HG03045 (cell line): Measurements from ENCODE around the gene LARP4B.
A peak's percentile ranks its signal among the peaks of the same experiment; 100 is the strongest.

Source experiments
- ATAC-seq: cut with Tn5 transposase; IDR thresholded peaks from one replicate; pipeline ENCODE4 v1.9.1; 2021; ENCODE audit warnings: mild to moderate bottlenecking, moderate library complexity; ENCODE audit not compliant: unreplicated experiment

LARP4B gene

DNA sequence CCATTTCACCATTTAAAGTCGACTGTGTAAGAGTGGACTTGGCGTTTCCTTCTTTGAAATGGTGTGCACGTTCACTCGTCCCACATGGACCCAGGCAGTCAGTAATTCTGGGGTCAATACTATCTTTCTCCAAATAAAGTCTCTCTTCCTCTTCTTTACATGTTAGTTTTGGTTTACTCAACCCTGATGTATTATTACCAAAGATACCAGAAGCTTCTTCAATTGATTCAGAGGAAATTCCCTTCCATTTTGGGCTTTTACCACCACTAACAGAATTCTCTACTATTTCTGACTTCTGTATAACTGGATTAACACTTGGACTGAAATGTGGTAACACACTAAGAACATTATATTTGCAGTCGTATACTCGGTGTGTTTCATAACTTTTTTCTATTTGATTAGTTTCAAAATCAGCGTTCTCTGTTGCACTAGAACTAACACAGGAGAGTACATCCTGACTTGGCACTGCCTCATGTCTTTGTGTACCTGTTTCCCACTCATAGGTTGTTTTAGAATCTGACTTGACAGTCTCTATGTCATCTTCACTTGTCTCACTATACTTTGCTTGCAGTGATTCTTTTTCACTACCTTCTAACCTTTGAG is 60.8 kb downstream of the LARP4B start:
- ATAC-seq: no peak

DNA sequence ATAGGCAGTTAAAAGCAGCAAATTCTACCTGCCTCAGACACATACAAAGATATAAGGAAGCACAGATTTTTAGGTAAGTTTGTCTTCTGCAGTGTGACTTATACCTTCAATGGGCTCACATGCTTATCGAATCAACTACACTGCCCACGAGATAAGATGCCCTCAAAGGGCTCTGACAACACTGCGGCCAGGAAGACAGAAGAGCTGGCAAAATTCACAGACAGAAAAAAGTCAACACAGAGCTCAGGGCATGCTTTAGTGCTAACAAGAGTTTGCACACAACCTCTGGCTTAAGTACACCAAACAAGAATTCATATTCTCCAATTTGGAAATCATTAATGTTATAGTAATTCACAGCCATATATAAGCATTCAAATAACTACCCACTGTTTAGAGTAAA is 62.3 kb downstream of the LARP4B start:
- ATAC-seq: no peak

- no peak for ATAC-seq
These were observed 63.7 kb downstream of the LARP4B start for GRCh38 chr10:867807-868206.

DNA sequence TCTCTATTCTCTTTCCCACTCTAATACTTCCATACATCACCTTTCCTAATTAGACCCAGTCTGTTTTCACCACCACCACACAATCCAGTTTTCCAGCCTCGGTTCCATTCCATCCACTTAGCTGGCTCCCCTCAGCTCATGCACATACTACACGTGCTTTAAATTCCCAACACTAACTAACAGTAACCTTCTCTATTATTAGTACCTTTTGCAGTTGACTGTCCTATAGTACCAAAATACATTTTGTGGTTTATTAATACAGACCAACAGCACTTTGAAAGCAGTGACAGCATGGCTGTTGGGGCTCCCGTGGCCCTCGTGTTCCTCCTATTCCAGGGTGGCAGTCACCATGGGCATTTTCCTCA is 64.9 kb downstream of the LARP4B start:
- no peak for ATAC-seq

GRCh38 chr10:865924-866576 is 65.5 kb downstream of the LARP4B start:
- no peak for ATAC-seq

GRCh38 chr10:865257-865656 is 66.2 kb downstream of the LARP4B start:
- ATAC-seq: no peak

- no peak for ATAC-seq
These were observed 71.0 kb downstream of the LARP4B start for GRCh38 chr10:860519-860918.

GRCh38 chr10:856416-857157 is 74.9 kb downstream of the LARP4B start:
- ATAC-seq: no peak

- no peak for ATAC-seq
These were observed 75.8 kb downstream of the LARP4B start for GRCh38 chr10:855671-856070.

GRCh38 chr10:855079-855478 is 76.4 kb downstream of the LARP4B start:
- ATAC-seq: no peak

- no peak for ATAC-seq
These were observed 78.5 kb downstream of the LARP4B start for GRCh38 chr10:853017-853416.

- peak; percentile 21 for ATAC-seq
These were observed 79.1 kb downstream of the LARP4B start for GRCh38 chr10:852386-852785.

- ATAC-seq: peak; percentile 86
These were observed 79.6 kb downstream of the LARP4B start for GRCh38 chr10:851901-852300.

- no peak for ATAC-seq
These were observed 81.4 kb downstream of the LARP4B start for GRCh38 chr10:850093-850492.

DNA sequence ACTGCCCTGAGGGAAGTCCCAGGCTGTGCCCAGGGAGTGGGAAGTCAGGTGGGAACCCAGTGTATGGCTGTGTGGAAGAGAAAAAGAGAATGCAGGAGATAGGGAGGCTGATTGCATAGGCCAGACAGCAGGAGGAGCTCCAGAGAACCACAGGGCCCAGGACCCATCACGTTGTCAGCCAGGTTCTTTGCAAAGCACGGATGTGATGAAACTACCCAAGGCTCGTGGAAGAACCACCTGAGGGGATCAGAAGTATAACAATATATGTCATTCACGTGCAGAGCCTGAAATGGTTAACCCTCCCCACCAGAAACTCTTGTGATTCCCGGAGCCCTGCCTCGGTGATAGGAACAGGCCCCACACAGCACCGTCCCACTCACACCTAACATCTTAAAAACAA is 83.6 kb downstream of the LARP4B start:
- no peak for ATAC-seq

DNA sequence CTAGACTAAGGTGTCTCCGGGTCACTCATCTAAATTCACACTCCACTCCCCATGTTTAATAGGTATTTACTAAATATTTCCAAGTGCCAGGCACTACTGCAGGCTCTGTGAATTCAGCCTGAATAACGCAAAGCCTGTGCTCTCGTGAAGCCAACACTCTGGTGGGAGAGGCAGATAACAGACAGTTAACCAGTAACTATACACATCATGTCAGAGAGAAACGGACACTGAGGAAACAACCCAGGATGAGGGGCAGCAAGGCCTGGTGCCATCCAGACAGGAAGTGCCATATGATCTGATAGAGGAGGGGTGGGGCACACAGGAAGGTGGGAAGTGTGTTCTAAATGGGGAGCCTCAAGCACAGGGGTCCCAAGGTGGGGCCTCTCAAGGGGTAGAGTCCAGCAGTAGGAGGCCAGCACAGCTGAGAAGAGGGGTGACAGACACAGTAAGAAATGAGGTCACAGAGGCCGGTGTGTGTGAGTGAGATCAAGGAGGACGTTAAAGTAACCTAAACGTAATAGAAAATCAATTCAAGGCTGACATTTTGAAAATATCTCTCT is 85.3 kb downstream of the LARP4B start:
- no peak for ATAC-seq

- ATAC-seq: no peak
These were observed 86.0 kb downstream of the LARP4B start for GRCh38 chr10:845526-845925.

- ATAC-seq: no peak
These were observed 87.0 kb downstream of the LARP4B start for GRCh38 chr10:844552-844951.

GRCh38 chr10:843703-844102 is 87.8 kb downstream of the LARP4B start:
- no peak for ATAC-seq

DNA sequence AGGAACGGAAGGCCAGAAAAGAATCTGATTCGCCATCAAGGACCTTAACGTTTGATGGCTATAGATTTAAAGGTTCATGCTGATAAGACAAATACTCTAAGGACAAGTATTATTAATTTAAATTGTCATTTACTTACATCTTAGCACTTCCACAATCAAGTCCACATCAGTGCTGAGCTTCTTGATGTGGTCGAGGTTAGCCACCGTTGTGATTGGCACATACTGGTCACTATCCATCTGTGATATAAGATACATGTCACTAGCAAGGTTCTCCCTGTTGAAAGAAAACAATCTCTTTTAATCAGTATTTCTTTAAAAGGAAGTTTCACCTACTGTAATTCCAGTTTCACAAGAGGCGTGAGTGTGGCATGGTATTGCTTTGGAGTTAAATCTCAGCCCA is 88.7 kb downstream of the LARP4B start:
- ATAC-seq: no peak

GRCh38 chr10:841535-841934 is 90.0 kb downstream of the LARP4B start:
- ATAC-seq: no peak
